GM21367 (cell line): Measurements from ENCODE around the gene PRRT3.
"Not testable (repeated sequence)": the region's sequence is repeated elsewhere in the genome, so short reads cannot be mapped to it uniquely, and the experiment has no call there.

ENCODE experiments used
- ATAC-seq: cut with Tn5 transposase; IDR thresholded peaks from one replicate; pipeline ENCODE4 v1.9.1; 2021; ENCODE audit not compliant: unreplicated experiment

Gene PRRT3

GRCh38 chr3:9918261-9919038 lies 33.8 kb downstream of the PRRT3 start:
- no peak for ATAC-seq

GRCh38 chr3:9917820-9918219 lies 34.4 kb downstream of the PRRT3 start:
- ATAC-seq, result no peak

- no peak for ATAC-seq
Observed at GRCh38 chr3:9916734-9917680, 35.2 kb downstream of the PRRT3 start, which contains the start of gene IL17RC. Gene IL17RC (plus strand): TSS chr3:9917098. CDS start chr3:9917316, 218 bp downstream.

GRCh38 chr3:9916346-9916733 lies 35.9 kb downstream of the PRRT3 start:
- ATAC-seq, result no peak

- no peak for ATAC-seq
Observed at GRCh38 chr3:9915254-9916141, 36.7 kb downstream of the PRRT3 start.

GRCh38 chr3:9914559-9915253 lies 37.5 kb downstream of the PRRT3 start:
- ATAC-seq, result no peak

- no peak for ATAC-seq
Observed at GRCh38 chr3:9914011-9914410, 38.2 kb downstream of the PRRT3 start.

GRCh38 chr3:9913601-9914000 lies 38.6 kb downstream of the PRRT3 start:
- no peak for ATAC-seq

GRCh38 chr3:9912294-9912935 lies 39.8 kb downstream of the PRRT3 start:
- no peak for ATAC-seq

GRCh38 chr3:9911863-9912262 lies 40.3 kb downstream of the PRRT3 start:
- no peak for ATAC-seq

GRCh38 chr3:9909221-9910013 lies 42.8 kb downstream of the PRRT3 start:
- no peak for ATAC-seq

GRCh38 chr3:9908286-9908685 lies 43.9 kb downstream of the PRRT3 start:
- ATAC-seq, result no peak

GRCh38 chr3:9906480-9906879 lies 45.7 kb downstream of the PRRT3 start:
- ATAC-seq, result no peak

- ATAC-seq, result no peak
Observed at GRCh38 chr3:9903904-9904303, 48.3 kb downstream of the PRRT3 start.

- ATAC-seq, result no peak
Observed at GRCh38 chr3:9903238-9903624, 49.0 kb downstream of the PRRT3 start.

- ATAC-seq, result no peak
Observed at GRCh38 chr3:9902372-9903237, 49.6 kb downstream of the PRRT3 start, which contains the start of gene IL17RE. Gene IL17RE (plus strand): TSS chr3:9902848. CDS start chr3:9902933, 85 bp downstream.

GRCh38 chr3:9901967-9902366 lies 50.2 kb downstream of the PRRT3 start:
- ATAC-seq, result no peak

GRCh38 chr3:9900965-9901415 lies 51.2 kb downstream of the PRRT3 start:
- ATAC-seq, result not testable (repeated sequence)
